Activated CD4-positive, alpha-beta T cell treated with anti-CD3 and anti-CD28 coated beads, Interleukin-2, amount 50 U/mL, for 48 hours (primary cell): ENCODE measurements around the gene NCOA5.
"Not testable (repeated sequence)": the region's sequence is repeated elsewhere in the genome, so short reads cannot be mapped to it uniquely, and the experiment has no call there.

Source experiments
- DNase-seq, 2 experiments: peaks; one replicate each; pipeline ENCODE4 v3.0.0-alpha.2; 2020

NCOA5 gene

GRCh38 chr20:46119547-46119946 is 29.8 kb upstream of the NCOA5 start:
- no peak for DNase-seq

GRCh38 chr20:46119028-46119546 is 29.3 kb upstream of the NCOA5 start:
- no peak for DNase-seq

DNA sequence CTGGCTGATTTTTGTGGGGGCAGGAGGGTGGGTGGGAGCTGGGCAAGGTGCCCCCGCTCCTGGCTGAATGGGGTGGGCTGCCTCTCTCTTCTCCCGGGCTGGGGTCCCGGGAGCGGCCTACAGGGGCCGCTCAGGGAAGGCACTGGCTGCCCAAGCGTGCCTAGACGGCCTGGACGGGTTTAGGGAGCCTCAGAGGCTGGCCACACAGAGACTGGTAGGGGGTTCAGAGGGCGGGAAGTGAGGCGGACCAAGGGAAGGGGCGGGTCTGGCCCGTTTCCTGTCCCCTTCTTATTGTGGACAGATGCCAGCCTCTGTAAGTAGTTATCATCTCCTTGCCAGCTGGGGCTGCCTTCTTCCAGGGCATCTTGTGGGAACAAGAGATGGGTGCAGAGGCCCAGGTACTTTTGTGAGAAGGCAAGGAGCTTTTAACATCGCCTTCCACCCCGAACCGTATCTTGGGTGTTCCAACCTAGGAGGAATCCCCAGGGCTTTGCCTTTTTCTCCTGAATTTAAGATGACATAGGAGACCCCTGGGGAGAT is 28.8 kb upstream of the NCOA5 start:
- peak in 1 of 2 experiments; percentile 12 for DNase-seq

- peak; percentile 71 to 75 for DNase-seq
Observed at GRCh38 chr20:46117704-46118467, 28.1 kb upstream of the NCOA5 start, which contains the start of gene CD40. TSS of gene CD40 (plus strand) at chr20:46118314. CDS start at chr20:46118344, 30 bp downstream.

- no peak for DNase-seq
Observed at GRCh38 chr20:46114449-46114848, 24.7 kb upstream of the NCOA5 start.

GRCh38 chr20:46113113-46113470 is 23.3 kb upstream of the NCOA5 start:
- DNase-seq, result no peak

- no peak for DNase-seq
Observed at GRCh38 chr20:46112430-46113112, 22.8 kb upstream of the NCOA5 start.

- DNase-seq, result no peak
Observed at GRCh38 chr20:46111836-46112212, 22.1 kb upstream of the NCOA5 start.

GRCh38 chr20:46111028-46111835 is 21.5 kb upstream of the NCOA5 start:
- peak; percentile 23 to 47 for DNase-seq

DNA sequence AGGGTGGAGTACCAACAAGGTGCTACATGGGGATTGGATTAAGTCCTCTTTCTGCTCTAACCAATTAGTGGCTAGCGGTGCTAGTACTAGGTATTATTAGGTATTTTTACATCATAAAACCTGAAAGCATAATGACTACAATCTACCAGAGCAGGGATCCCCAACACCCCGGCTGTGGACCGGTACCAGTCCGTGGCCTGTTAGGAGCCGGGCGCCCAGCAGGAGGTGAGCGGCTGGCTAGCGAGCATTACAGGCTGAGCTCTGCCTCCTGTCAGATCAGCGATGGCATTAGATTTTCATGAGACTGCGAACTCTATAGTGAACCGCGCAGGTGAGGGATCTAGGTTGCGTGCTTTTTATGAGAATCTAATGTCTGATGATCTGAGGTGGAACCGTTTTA is 19.2 kb upstream of the NCOA5 start:
- DNase-seq, result no peak

- DNase-seq, result no peak
Observed at GRCh38 chr20:46108435-46108841, 18.7 kb upstream of the NCOA5 start.

DNA sequence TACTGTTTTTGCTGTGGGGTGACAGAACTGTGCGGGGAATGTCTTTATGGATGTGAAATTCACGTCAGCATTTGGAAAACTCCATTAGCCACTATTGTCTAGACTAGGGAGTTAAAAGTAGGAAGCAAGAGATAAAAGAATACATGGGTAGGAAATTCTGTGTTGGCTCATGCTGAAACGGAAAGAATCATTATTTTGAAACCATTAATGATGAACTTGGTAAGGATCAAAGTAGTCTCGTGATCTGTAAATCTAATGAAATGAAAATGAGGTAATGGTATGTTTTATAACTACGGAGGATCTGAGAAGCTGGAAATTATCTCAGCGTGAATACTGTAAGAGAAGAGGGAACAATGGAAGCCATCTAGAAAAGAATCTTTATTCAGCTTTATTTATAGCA is 17.3 kb upstream of the NCOA5 start:
- no peak for DNase-seq

DNA sequence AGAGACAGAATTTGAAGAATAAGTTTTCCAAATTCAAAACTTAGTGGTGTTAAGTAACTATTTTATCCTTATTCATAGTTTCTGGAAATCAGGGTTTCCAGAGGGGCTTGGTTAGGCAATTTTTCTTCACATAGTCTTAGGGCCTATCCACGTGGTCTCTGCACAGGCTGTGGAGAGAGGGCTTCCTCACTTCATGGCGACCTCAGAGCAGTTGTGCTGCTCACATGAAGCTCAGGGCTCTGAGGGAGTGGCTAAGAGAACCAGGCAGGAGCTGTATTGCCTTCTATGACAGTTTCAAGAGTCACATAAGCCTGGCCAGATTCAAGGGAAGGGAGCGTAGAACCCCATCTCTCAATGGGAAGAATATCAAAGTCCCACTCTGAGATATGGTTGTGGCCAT is 14.5 kb upstream of the NCOA5 start:
- DNase-seq, result no peak

- no peak for DNase-seq
Observed at GRCh38 chr20:46102940-46103339, 13.2 kb upstream of the NCOA5 start.

- no peak for DNase-seq
Observed at GRCh38 chr20:46101957-46102356, 12.2 kb upstream of the NCOA5 start.

GRCh38 chr20:46100988-46101387 is 11.2 kb upstream of the NCOA5 start:
- no peak for DNase-seq

DNA sequence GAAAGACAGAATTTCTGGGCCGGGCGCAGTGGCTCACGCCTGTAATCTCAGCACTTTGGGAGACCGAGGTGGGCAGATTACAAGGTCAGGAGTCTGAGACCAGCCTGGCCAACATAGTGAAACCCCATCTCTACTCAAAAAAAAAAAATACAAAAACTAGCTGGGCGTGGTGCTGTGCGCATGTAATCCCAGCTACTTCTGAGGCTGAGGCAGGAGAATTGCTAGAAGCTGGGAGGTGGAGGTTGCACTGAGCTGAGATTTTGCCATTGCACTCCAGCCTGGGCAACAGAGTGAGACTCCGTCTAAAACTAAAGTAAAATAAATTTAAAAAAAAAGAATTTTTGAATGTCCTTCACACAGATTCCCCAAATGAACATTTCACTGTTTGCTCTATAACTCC is 10.7 kb upstream of the NCOA5 start:
- not testable (repeated sequence) for DNase-seq

DNA sequence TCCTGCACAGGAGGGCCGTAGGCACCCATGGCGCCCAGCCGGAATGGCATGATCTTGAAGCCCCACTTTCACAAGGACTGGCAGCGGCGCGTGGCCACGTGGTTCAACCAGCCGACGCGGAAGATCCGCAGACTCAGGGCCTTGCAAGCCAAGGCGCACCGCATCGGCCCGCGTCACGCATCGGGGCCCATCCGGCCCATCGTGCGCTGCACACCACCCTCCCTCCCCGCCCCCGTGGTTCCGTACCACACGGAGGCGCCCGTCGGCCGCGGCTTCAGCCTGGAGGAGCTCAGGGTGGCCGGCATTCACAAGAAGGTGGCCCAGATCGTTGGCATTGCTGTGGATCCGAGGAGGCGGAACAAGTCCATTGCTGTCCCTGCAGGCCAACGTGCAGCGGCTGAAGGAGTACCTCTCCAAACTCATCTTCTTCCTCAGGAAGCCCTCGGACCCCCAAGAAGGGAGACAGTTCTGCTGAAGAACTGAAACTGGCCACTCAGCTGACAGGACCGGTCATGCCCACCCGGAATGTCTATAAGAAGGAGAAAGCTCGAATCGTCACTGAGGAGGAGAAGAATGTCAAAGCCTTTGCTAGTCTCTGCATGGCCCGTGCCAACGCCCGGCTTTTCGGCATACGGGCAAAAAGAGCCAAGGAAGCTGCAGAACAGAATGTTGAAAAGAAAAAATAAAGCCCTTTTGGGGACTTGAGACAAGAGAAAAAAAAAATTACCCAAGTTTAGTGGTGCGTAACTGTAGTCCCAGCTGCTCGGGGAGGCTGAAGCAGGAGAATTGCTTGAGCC is 9.9 kb upstream of the NCOA5 start:
- no peak for DNase-seq

DNA sequence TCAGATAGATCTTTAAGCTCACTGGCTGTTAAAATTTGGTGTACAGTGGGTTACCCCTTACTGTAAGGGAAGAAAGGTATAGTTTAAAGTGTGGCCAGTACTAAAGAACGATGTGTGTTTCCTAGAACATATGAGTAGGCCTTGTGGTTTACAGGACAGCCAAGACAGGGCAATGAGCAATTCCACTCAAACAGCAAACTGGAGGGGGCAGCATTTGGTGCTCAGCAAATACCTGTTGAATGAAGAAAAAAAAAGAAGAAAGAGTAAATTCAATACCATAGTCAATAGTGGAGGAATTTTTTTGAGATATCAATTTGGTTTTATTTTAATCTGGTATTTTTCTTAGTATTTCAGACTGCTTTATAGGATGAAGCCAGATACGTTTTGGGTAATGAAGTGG is 3.8 kb upstream of the NCOA5 start:
- no peak for DNase-seq

- not testable (repeated sequence) for DNase-seq
Observed at GRCh38 chr20:46091622-46092535, 2.1 kb upstream of the NCOA5 start.

DNA sequence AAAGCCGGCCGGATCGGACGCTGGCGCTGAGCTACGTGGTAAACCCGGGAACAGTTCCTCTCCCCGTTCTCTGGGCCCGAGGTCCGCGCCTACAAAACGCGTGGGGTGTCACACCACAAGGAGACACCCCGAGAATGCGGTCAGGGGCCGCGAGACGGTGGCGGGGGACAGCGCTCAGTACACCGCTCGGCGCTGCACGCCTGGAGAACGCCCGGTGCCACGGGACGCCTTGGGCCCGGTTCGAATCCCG is 670 bp downstream of the NCOA5 start:
- DNase-seq, result peak; percentile 71 to 74
